GM12878 (cell line): Measurements from ENCODE around the gene RFFL. TPM values are rescaled to one million over a fixed set of nuclear protein-coding genes. Genes with fewer than 3 reads are reported as not detected.

Source experiments
- ATAC-seq: fragments of 200-7000 bp; cut with Tn5 transposase; 3 replicates; pipeline ENCODE4 v1.9.1; 2020; ENCODE audit warnings: mild to moderate bottlenecking, moderate library complexity
- BruUV-seq: library from RNA; stranded (reverse); fragments of 400-500 nt; replicated peaks from 2 replicates; lab custom pipeline; 2021; lab: Mats Ljungman, UMichigan
- CTCF ChIA-PET: fragments of 300-600 bp; sonication (Branson Sonifier 250); formaldehyde crosslinking; extraction: SDS; loops from one replicate; lab custom pipeline; 2021; ENCODE audit warnings: inconsistent platforms; lab: Yijun Ruan, JAX
- POLR2A ChIA-PET: fragments of 350-600 bp; formaldehyde crosslinking; extraction: SDS; loops from one replicate; lab custom pipeline; 2021; ENCODE audit warnings: inconsistent platforms; lab: Charles Lee
- RAD21 ChIA-PET: fragments of 300-600 bp; sonication (Branson Sonifier 250); formaldehyde crosslinking; loops from one replicate; lab custom pipeline; 2023; ENCODE audit warnings: antibody characterized with exemption; ENCODE audit not compliant: unreplicated experiment; lab: Charles Lee
- SMC1A ChIA-PET: fragments of 300-600 bp; sonication (Branson Sonifier 250); formaldehyde crosslinking; loops from one replicate; lab custom pipeline; 2023; ENCODE audit not compliant: unreplicated experiment, uncharacterized antibody; lab: Charles Lee
- DNase-seq: peaks from one replicate; pipeline ENCODE4 v3.0.0-alpha.2; 2011; ENCODE audit warnings: low read depth, low spot score
- FAIRE-seq: peaks from 3 replicates; lab custom pipeline; 2011; peaks lifted over from hg19 to GRCh38; lab: Jason Lieb, UNC
- H2AFZ ChIP-seq: 2 replicates; pipeline ENCODE4 v1.6.0; 2011; ENCODE audit warnings: low read depth, low read length, control low read depth; ENCODE audit not compliant: control insufficient read depth
- H3K27ac ChIP-seq: 2 replicates; pipeline ENCODE4 v1.5.1; 2011; ENCODE audit warnings: control low read depth; ENCODE audit not compliant: control insufficient read depth, insufficient read depth
- H3K27me3 ChIP-seq, 2 experiments: replicated peaks in 1 of 2; 2 replicates each; pipeline versions ENCODE4 v1.6.0 to v1.6.1; 2011; ENCODE audit warnings: low read length in 1 of 2; ENCODE audit not compliant: control insufficient read depth in 2 of 2, insufficient read depth in 2 of 2
- H3K36me3 ChIP-seq, 2 experiments: 2 replicates each; pipeline ENCODE4 v1.5.1; 2011; ENCODE audit warnings: low read length in 1 of 2; ENCODE audit not compliant: control insufficient read depth in 2 of 2, insufficient read depth in 2 of 2
- H3K4me1 ChIP-seq: 2 replicates; pipeline ENCODE4 v1.6.1; 2011; ENCODE audit warnings: mild to moderate bottlenecking, low read length, moderate library complexity, mixed read lengths; ENCODE audit not compliant: control insufficient read depth, insufficient read depth
- H3K4me2 ChIP-seq: 2 replicates; pipeline ENCODE4 v1.6.0; 2011; ENCODE audit warnings: control low read depth; ENCODE audit not compliant: control insufficient read depth, insufficient read depth
- H3K4me3 ChIP-seq: fragments of 200-600 bp; sonication (generic); 2 replicates; pipeline ENCODE4 v1.5.1; 2016
- H3K79me2 ChIP-seq: 2 replicates; pipeline ENCODE4 v1.6.0; 2011; ENCODE audit warnings: low read length; ENCODE audit not compliant: control insufficient read depth, insufficient read depth
- H3K9ac ChIP-seq: 2 replicates; pipeline ENCODE4 v1.8.0; 2011; ENCODE audit warnings: low read length, control low read depth, mixed read lengths; ENCODE audit not compliant: control insufficient read depth, insufficient read depth
- H3K9me3 ChIP-seq: replicated peaks from 3 replicates; pipeline ENCODE4 v1.5.1; 2011; ENCODE audit warnings: mild to moderate bottlenecking, low read length; ENCODE audit not compliant: control insufficient read depth, insufficient read depth
- H4K20me1 ChIP-seq: 2 replicates; pipeline ENCODE4 v1.6.0; 2011; ENCODE audit not compliant: control insufficient read depth, insufficient read depth
- BACH1 ChIP-seq: fragments of 450-650 bp; IDR thresholded peaks from 2 replicates; pipeline ENCODE4 v1.6.1; 2017; ENCODE audit warnings: mild to moderate bottlenecking, borderline replicate concordance
- CBX3 ChIP-seq: fragments of 200-600 bp; sonication (generic); IDR thresholded peaks from 2 replicates; pipeline ENCODE4 v1.6.1; 2016; ENCODE audit warnings: low read depth, borderline replicate concordance
- CHD1 ChIP-seq: IDR thresholded peaks from 2 replicates; pipeline ENCODE4 v1.6.1; 2012; ENCODE audit warnings: low read depth, low read length, improper control_type of control experiment
- EED ChIP-seq: sonication (generic); IDR thresholded peaks from 2 replicates; pipeline ENCODE4 v1.6.1; 2016; ENCODE audit warnings: antibody characterized with exemption, low read depth
- EGR1 ChIP-seq, 2 experiments: IDR thresholded peaks; 1 replicate in 1 of 2; 2 replicates in 1 of 2; pipeline ENCODE4 v1.6.1; 2011 to 2012; ENCODE audit warnings: low read depth in 2 of 2, low read length in 2 of 2, borderline replicate concordance in 1 of 2, mild to moderate bottlenecking in 1 of 2, moderate library complexity in 1 of 2
- SMARCA5 ChIP-seq: fragments of 450-650 bp; IDR thresholded peaks from 2 replicates; pipeline ENCODE4 v1.6.1; 2017; ENCODE audit warnings: mild to moderate bottlenecking
- TAF1 ChIP-seq: IDR thresholded peaks from 2 replicates; pipeline ENCODE4 v1.6.1; 2011; ENCODE audit warnings: mild to moderate bottlenecking, low read depth, low read length, borderline replicate concordance
- TCF3 ChIP-seq: IDR thresholded peaks from 2 replicates; pipeline ENCODE4 v1.6.1; 2012; ENCODE audit warnings: low read depth, mild to moderate bottlenecking, low read length, borderline replicate concordance; ENCODE audit not compliant: insufficient read depth
- WRNIP1 ChIP-seq: IDR thresholded peaks from 2 replicates; pipeline ENCODE4 v1.6.1; 2011; ENCODE audit warnings: low read depth, low read length, improper control_type of control experiment, borderline replicate concordance
- ZBTB33 ChIP-seq: fragments of 450-650 bp; IDR thresholded peaks from 2 replicates; pipeline ENCODE4 v1.6.1; 2017; ENCODE audit warnings: mild to moderate bottlenecking
- WGBS: methylation state at CpG from one replicate; pipeline ENCODE4 v1.1.6; 2016; ENCODE audit warnings: low lambda C conversion rate; ENCODE audit not compliant: insufficient replicate concordance, insufficient coverage; ENCODE audit errors: missing lambda C conversion rate; 5-methylcytosine and 5-hydroxymethylcytosine counted together
- in situ Hi-C: fragments of 300-500 bp; cut with MboI; formaldehyde crosslinking; loops from 9 replicates; pipeline ENCODE4 v1.14.3; 2018; ENCODE audit warnings: mixed read lengths
- intact Hi-C: fragments of 100-400 bp; cut with micrococcal nuclease; formaldehyde crosslinking; loops from one replicate; pipeline ENCODE4 v1.14.2; 2022; ENCODE audit not compliant: unreplicated experiment
- polyA plus RNA-seq, 11 experiments: library from polyadenylated mRNA; depleted of rRNA in 4 of 11; unstranded in 6 of 11; stranded (reverse) in 5 of 11; fragments of >200 nt; fragmentation: Nextera tagmentation in 4 of 11; fragmentation: Illumina TruSeq in 1 of 11; extraction: Ambion mirVana in 4 of 11; extraction: Trizol in 1 of 11; gene quantifications; 1 replicate in 1 of 11; 2 replicates in 10 of 11; pipeline versions ENCODE4 v1.2.1 to v1.2.3, GENCODE V29; 2011 to 2016; ENCODE audit warnings: inconsistent platforms in 2 of 11, missing spikeins in 2 of 11, low read depth in 1 of 11
- total RNA-seq, 4 experiments: library from RNA; depleted of rRNA in 3 of 4; stranded (reverse); fragments of >200 nt in 3 of 4; fragmentation: Illumina TruSeq in 1 of 4; extraction: Trizol in 1 of 4; gene quantifications; 2 replicates each; pipeline versions ENCODE4 v1.2.1 to v1.2.3, GENCODE V29; 2013 to 2021
- TF ChIP-seq, protein P1 (sequence below): fragments of 450-650 bp; formaldehyde crosslinking; IDR thresholded peaks from 2 replicates; pipeline ENCODE4 v1.4.0; 2020; ENCODE audit warnings: mild to moderate bottlenecking, moderate library complexity

Gene RFFL
- total and polyA plus RNA-seq, 10 of the 15 experiments (the other 5 are each of a cell fraction or from before 2014, with no cell fraction given), result 4.7 to 56.1 (median 26.9) TPM

GRCh38 chr17:34988644-34989043, 74.9 kb downstream of the RFFL start:
- no peak for FAIRE-seq

More at GRCh38 chr17:34988644-34989043, 74.9 kb downstream of the RFFL start:
- Histone ChIP-seq H3K4me3 (no peak overlapping the region), H4K20me1 (no peaks in the 10 kb centered on the region), H3K9ac (no peak overlapping the region), H2AFZ (no peak overlapping the region), H3K27me3 (no peaks in the 10 kb centered on the region), H3K79me2 (no peaks in the 10 kb centered on the region), H3K36me3 (peaks cover 15 to 16% of the 10 kb centered on the region in 2 experiments; a peak in 3 of 4 replicates), H3K27ac (no peak overlapping the region), H3K9me3 (no peaks in the 10 kb centered on the region), H3K4me1 (peaks cover 3% of the 10 kb centered on the region; the same call in 1 of the 2 replicates), H3K4me2 (no peak overlapping the region)
- RAD21 ChIA-PET, result no interaction called here
- no peak for ATAC-seq
- no peak for DNase-seq
- 100% methylated on average over 2 of the region's 2 CpGs for WGBS
- no peak for TF ChIP-seq SMARCA5
- no peak for TF ChIP-seq WRNIP1
- no peak for TF ChIP-seq ZBTB33
- no peak for TF ChIP-seq BACH1
- TF ChIP-seq EGR1 (IDR thresholded peaks at IDR 0.05; ENCODE audit: borderline replicate concordance in 1 of 2, low read depth in 2 of 2, low read length in 2 of 2), result no peak
- TF ChIP-seq TCF3, result no peak
- TF ChIP-seq CHD1, result no peak
- TF ChIP-seq, protein P1, sequence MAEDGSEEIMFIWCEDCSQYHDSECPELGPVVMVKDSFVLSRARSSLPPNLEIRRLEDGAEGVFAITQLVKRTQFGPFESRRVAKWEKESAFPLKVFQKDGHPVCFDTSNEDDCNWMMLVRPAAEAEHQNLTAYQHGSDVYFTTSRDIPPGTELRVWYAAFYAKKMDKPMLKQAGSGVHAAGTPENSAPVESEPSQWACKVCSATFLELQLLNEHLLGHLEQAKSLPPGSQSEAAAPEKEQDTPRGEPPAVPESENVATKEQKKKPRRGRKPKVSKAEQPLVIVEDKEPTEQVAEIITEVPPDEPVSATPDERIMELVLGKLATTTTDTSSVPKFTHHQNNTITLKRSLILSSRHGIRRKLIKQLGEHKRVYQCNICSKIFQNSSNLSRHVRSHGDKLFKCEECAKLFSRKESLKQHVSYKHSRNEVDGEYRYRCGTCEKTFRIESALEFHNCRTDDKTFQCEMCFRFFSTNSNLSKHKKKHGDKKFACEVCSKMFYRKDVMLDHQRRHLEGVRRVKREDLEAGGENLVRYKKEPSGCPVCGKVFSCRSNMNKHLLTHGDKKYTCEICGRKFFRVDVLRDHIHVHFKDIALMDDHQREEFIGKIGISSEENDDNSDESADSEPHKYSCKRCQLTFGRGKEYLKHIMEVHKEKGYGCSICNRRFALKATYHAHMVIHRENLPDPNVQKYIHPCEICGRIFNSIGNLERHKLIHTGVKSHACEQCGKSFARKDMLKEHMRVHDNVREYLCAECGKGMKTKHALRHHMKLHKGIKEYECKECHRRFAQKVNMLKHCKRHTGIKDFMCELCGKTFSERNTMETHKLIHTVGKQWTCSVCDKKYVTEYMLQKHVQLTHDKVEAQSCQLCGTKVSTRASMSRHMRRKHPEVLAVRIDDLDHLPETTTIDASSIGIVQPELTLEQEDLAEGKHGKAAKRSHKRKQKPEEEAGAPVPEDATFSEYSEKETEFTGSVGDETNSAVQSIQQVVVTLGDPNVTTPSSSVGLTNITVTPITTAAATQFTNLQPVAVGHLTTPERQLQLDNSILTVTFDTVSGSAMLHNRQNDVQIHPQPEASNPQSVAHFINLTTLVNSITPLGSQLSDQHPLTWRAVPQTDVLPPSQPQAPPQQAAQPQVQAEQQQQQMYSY (CRISPR knock-in tag), result no peak
- no peak for TF ChIP-seq TAF1
- TF ChIP-seq CBX3, result no peak
- no peak for TF ChIP-seq EED
- intact Hi-C loops (loop anchor here (10.0 kb wide), 1 partner anchor 564 kb away; no protein-coding TSS in a partner anchor), in situ Hi-C loops (no loop called here)
- POLR2A ChIA-PET, result interaction anchor here (0.7 kb wide), 1 partner anchor 96 kb away, joined by 3 read pairs; no protein-coding TSS in a partner anchor
- no TSS peak for BruUV-seq
- CTCF ChIA-PET, result interaction anchor here (0.6 to 1.3 kb wide), 2 partner anchors 30 to 130 kb away, joined by 3 to 5 read pairs; no protein-coding TSS in a partner anchor
- SMC1A ChIA-PET, result no interaction called here
